HepG2 (cell line): ENCODE results near the gene ZNF154. TPM values are rescaled to one million over a fixed set of nuclear protein-coding genes. Genes with fewer than 3 reads are reported as not detected.

Source experiments
- ESRRA ChIP-seq: sonication (generic); formaldehyde crosslinking; IDR thresholded peaks from 2 replicates; pipeline ENCODE4 v1.5.1; 2020; ENCODE audit warnings: mild to moderate bottlenecking, low read depth, missing genetic modification reagents
- FOXA1 ChIP-seq, 2 experiments: fragments of 450-650 bp in 1 of 2; sonication (generic) in 1 of 2; formaldehyde crosslinking in 1 of 2; IDR thresholded peaks; 2 replicates each; pipeline versions ENCODE4 v1.4.0 to v1.6.1; 2016 to 2020; ENCODE audit warnings: missing genetic modification reagents in 1 of 2
- GABPB1 ChIP-seq: IDR thresholded peaks from 2 replicates; pipeline ENCODE4 v1.6.1; 2016; ENCODE audit warnings: mild to moderate bottlenecking, missing genetic modification reagents, moderate library complexity, missing compliant biosample characterization
- KLF11 ChIP-seq: IDR thresholded peaks from 2 replicates; pipeline ENCODE4 v1.6.1; 2016; ENCODE audit warnings: missing compliant biosample characterization
- LCORL ChIP-seq, 2 experiments: fragments of 450-650 bp in 1 of 2; sonication (generic) in 1 of 2; formaldehyde crosslinking in 1 of 2; IDR thresholded peaks; 2 replicates each; pipeline versions ENCODE4 v1.5.0 to v1.6.1; 2017 to 2020; ENCODE audit warnings: antibody characterized with exemption in 1 of 2, missing genetic modification reagents in 1 of 2
- POLR2G ChIP-seq: fragments of 200-400 bp; formaldehyde crosslinking; IDR thresholded peaks from 2 replicates; pipeline ENCODE4 v1.6.1; 2018; ENCODE audit warnings: mild to moderate bottlenecking, low read depth, low read length, moderate library complexity
- SCMH1 ChIP-seq: sonication (generic); formaldehyde crosslinking; IDR thresholded peaks from 2 replicates; pipeline ENCODE4 v1.9.0; 2021; ENCODE audit warnings: missing genetic modification reagents, mild to moderate bottlenecking, borderline replicate concordance
- SP5 ChIP-seq: IDR thresholded peaks from 2 replicates; pipeline ENCODE4 v1.6.1; 2016; ENCODE audit warnings: low read depth, borderline replicate concordance
- TAF1 ChIP-seq: sonication (generic); formaldehyde crosslinking; IDR thresholded peaks from 2 replicates; pipeline ENCODE4 v1.4.0; 2020; ENCODE audit warnings: missing genetic modification reagents
- ZBTB8A ChIP-seq: sonication (generic); formaldehyde crosslinking; IDR thresholded peaks from 2 replicates; pipeline ENCODE4 v1.4.0; 2020; ENCODE audit warnings: mild to moderate bottlenecking, low read depth, missing genetic modification reagents, borderline replicate concordance
- ZNF143 ChIP-seq: sonication (generic); formaldehyde crosslinking; IDR thresholded peaks from 2 replicates; pipeline ENCODE4 v1.4.0; 2020; ENCODE audit warnings: missing genetic modification reagents
- polyA plus RNA-seq, 8 experiments: library from polyadenylated mRNA; depleted of rRNA in 3 of 8; stranded (reverse) in 7 of 8; unstranded in 1 of 8; fragments of >200 nt; fragmentation: Illumina TruSeq in 4 of 8; extraction: Trizol in 4 of 8; gene quantifications; 2 replicates each; pipeline versions ENCODE4 v1.2.1 to v1.2.3, GENCODE V29; 2011 to 2016; ENCODE audit warnings: low read depth in 4 of 8, missing spikeins in 1 of 8, mixed read lengths in 1 of 8; ENCODE audit not compliant: insufficient read depth in 1 of 8
- total RNA-seq, 5 experiments: library from RNA; depleted of rRNA; stranded (reverse); fragments of >200 nt; fragmentation: Illumina TruSeq; extraction: Trizol; gene quantifications; 2 replicates each; pipeline ENCODE4 v1.2.3, GENCODE V29; 2016; ENCODE audit warnings: low read depth in 1 of 5
- TF ChIP-seq, protein P1 (sequence below): sonication (generic); formaldehyde crosslinking; conservative IDR thresholded peaks from 2 replicates; pipeline ENCODE4 v1.4.0; 2020; ENCODE audit warnings: mild to moderate bottlenecking, missing genetic modification reagents, moderate library complexity
- TF ChIP-seq, protein P2 (sequence below): sonication (generic); formaldehyde crosslinking; IDR thresholded peaks from 2 replicates; pipeline ENCODE4 v1.4.0; 2020; ENCODE audit warnings: missing genetic modification reagents
- TF ChIP-seq, protein P3 (sequence below): sonication (generic); formaldehyde crosslinking; IDR thresholded peaks from 2 replicates; pipeline ENCODE4 v1.4.0; 2020; ENCODE audit warnings: missing genetic modification reagents, low read depth, mild to moderate bottlenecking, borderline replicate concordance
- TF ChIP-seq, protein P4 (sequence below): sonication (generic); formaldehyde crosslinking; IDR thresholded peaks from 2 replicates; pipeline ENCODE4 v1.4.0; 2020; ENCODE audit warnings: missing genetic modification reagents
- TF ChIP-seq, protein P5 (sequence below): sonication (generic); formaldehyde crosslinking; IDR thresholded peaks from 2 replicates; pipeline ENCODE4 v1.4.0; 2020; ENCODE audit warnings: mild to moderate bottlenecking, missing genetic modification reagents, borderline replicate concordance

ZNF154 gene
- total and polyA plus RNA-seq, 2 of the 13 experiments (the other 11 are each of a cell fraction or from before 2014, with no cell fraction given) = not detected

DNA sequence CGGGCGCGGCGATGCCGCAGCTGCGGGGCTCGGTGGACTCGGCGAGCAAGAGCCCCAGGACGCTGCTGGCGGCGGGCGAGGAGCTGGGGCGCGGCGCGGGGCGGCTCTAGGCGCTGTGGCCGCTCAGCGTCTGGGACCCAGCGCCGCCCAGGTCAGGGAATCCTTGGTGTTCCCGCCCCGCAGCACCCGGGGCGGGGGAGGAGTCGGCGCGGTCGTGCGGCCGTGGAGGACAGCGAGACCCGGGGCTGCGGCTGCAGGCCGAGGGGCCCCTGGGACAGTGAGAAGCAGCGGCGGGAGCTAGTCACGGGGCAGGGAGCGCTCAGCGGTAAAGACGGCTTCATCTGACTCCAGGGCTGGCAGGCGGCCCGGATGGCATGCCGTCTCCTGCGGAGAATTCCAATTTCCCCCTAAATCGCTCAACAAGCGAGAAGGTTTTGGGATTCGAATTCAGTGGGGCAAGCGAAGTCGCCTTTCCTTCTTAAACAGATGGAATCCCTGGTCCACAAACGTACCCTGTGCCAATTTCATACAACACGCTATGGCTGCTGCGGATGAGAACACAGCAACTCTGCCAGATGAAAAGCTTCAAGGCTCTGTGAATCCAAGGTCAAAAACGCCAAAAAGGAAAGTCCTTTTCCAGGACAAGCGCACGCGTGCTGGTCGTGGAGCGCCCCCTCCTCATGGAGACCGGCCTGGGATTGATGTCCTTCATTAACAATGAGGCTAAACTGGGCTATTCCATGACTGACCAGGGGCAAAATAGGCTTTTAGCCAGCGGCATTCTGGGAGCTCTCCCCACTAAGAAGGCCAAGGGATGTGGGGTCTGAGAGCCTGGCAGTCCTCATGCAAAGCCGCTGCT is 44.5 kb downstream of the ZNF154 start (continued):
- TF ChIP-seq FOXA1 (IDR thresholded peaks at IDR 0.05) = no peak
- no peak for TF ChIP-seq FOXA1 (CRISPR knock-in tag; IDR thresholded peaks at IDR 0.05)
- TF ChIP-seq, protein P1, sequence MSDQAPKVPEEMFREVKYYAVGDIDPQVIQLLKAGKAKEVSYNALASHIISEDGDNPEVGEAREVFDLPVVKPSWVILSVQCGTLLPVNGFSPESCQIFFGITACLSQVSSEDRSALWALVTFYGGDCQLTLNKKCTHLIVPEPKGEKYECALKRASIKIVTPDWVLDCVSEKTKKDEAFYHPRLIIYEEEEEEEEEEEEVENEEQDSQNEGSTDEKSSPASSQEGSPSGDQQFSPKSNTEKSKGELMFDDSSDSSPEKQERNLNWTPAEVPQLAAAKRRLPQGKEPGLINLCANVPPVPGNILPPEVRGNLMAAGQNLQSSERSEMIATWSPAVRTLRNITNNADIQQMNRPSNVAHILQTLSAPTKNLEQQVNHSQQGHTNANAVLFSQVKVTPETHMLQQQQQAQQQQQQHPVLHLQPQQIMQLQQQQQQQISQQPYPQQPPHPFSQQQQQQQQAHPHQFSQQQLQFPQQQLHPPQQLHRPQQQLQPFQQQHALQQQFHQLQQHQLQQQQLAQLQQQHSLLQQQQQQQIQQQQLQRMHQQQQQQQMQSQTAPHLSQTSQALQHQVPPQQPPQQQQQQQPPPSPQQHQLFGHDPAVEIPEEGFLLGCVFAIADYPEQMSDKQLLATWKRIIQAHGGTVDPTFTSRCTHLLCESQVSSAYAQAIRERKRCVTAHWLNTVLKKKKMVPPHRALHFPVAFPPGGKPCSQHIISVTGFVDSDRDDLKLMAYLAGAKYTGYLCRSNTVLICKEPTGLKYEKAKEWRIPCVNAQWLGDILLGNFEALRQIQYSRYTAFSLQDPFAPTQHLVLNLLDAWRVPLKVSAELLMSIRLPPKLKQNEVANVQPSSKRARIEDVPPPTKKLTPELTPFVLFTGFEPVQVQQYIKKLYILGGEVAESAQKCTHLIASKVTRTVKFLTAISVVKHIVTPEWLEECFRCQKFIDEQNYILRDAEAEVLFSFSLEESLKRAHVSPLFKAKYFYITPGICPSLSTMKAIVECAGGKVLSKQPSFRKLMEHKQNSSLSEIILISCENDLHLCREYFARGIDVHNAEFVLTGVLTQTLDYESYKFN (CRISPR knock-in tag) = 0 out of 2 replicates have a peak, but pooled peaks have one; percentile 23
- TF ChIP-seq, protein P2, sequence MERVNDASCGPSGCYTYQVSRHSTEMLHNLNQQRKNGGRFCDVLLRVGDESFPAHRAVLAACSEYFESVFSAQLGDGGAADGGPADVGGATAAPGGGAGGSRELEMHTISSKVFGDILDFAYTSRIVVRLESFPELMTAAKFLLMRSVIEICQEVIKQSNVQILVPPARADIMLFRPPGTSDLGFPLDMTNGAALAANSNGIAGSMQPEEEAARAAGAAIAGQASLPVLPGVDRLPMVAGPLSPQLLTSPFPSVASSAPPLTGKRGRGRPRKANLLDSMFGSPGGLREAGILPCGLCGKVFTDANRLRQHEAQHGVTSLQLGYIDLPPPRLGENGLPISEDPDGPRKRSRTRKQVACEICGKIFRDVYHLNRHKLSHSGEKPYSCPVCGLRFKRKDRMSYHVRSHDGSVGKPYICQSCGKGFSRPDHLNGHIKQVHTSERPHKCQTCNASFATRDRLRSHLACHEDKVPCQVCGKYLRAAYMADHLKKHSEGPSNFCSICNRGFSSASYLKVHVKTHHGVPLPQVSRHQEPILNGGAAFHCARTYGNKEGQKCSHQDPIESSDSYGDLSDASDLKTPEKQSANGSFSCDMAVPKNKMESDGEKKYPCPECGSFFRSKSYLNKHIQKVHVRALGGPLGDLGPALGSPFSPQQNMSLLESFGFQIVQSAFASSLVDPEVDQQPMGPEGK (CRISPR knock-in tag) = 0 out of 2 replicates have a peak, but pooled peaks have one; percentile 14
- TF ChIP-seq SP5 = peak; percentile 74
- TF ChIP-seq, protein P3, sequence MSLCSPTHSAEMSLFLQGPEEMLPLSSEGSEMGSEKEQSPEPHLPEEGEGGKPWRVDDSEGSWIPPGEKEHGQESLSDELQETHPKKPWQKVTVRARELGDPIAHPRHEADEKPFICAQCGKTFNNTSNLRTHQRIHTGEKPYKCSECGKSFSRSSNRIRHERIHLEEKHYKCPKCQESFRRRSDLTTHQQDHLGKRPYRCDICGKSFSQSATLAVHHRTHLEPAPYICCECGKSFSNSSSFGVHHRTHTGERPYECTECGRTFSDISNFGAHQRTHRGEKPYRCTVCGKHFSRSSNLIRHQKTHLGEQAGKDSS = no peak
- no peak for TF ChIP-seq ESRRA
- TF ChIP-seq, protein P4, sequence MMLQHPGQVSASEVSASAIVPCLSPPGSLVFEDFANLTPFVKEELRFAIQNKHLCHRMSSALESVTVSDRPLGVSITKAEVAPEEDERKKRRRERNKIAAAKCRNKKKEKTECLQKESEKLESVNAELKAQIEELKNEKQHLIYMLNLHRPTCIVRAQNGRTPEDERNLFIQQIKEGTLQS (CRISPR knock-in tag) = no peak
- no peak for TF ChIP-seq SCMH1 (CRISPR knock-in tag)
- TF ChIP-seq ZNF143 (CRISPR knock-in tag) = peak; percentile 43
- no peak for TF ChIP-seq LCORL (IDR thresholded peaks at IDR 0.05)
- TF ChIP-seq LCORL (CRISPR knock-in tag; IDR thresholded peaks at IDR 0.05) = peak; percentile 66
- no peak for TF ChIP-seq KLF11 (CRISPR knock-in tag)
- TF ChIP-seq, protein P5, sequence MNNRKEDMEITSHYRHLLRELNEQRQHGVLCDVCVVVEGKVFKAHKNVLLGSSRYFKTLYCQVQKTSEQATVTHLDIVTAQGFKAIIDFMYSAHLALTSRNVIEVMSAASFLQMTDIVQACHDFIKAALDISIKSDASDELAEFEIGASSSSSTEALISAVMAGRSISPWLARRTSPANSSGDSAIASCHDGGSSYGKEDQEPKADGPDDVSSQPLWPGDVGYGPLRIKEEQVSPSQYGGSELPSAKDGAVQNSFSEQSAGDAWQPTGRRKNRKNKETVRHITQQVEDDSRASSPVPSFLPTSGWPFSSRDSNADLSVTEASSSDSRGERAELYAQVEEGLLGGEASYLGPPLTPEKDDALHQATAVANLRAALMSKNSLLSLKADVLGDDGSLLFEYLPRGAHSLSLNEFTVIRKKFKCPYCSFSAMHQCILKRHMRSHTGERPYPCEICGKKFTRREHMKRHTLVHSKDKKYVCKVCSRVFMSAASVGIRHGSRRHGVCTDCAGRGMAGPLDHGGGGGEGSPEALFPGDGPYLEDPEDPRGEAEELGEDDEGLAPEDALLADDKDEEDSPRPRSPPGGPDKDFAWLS = no peak
- TF ChIP-seq ZBTB8A (CRISPR knock-in tag) = no peak
- peak; percentile 46; the same call in 1 of the 2 replicates for TF ChIP-seq TAF1 (CRISPR knock-in tag)
- TF ChIP-seq POLR2G = peak; percentile 70
- TF ChIP-seq GABPB1 (CRISPR knock-in tag) = peak; percentile 69
